DMS 273 treated with DMSO at 0.1 percent for 48 hours (cell line): ENCODE data around the gene CYBA.

Experiments
- DNase-seq: peaks from one replicate; lab custom pipeline; 2025; lab: John Stamatoyannopoulos, UW

Gene CYBA

GRCh38 chr16:88661468-88661867, 10.6 kb upstream of the CYBA start:
- DNase-seq: no peak

GRCh38 chr16:88659160-88659559, 8.3 kb upstream of the CYBA start:
- DNase-seq: no peak

GRCh38 chr16:88658714-88659113, 7.9 kb upstream of the CYBA start:
- no peak for DNase-seq

- no peak for DNase-seq
These were observed 6.5 kb upstream of the CYBA start for GRCh38 chr16:88657371-88657770.

- no peak for DNase-seq
These were observed 5.6 kb upstream of the CYBA start for GRCh38 chr16:88656291-88656980.

GRCh38 chr16:88655733-88656281, 5.0 kb upstream of the CYBA start:
- no peak for DNase-seq

GRCh38 chr16:88655053-88655732, 4.3 kb upstream of the CYBA start:
- DNase-seq: no peak

- no peak for DNase-seq
These were observed 3.7 kb upstream of the CYBA start for GRCh38 chr16:88654363-88655052.

GRCh38 chr16:88653596-88654362, 2.9 kb upstream of the CYBA start:
- DNase-seq: no peak

GRCh38 chr16:88653101-88653500, 2.2 kb upstream of the CYBA start:
- no peak for DNase-seq

- no peak for DNase-seq
These were observed 1.9 kb upstream of the CYBA start for GRCh38 chr16:88652762-88653063.

- DNase-seq: no peak
These were observed 1.3 kb upstream of the CYBA start for GRCh38 chr16:88651989-88652761.

- DNase-seq: no peak
These were observed 579 bp upstream of the CYBA start for GRCh38 chr16:88651276-88651988.

- no peak for DNase-seq
These were observed 717 bp downstream of the CYBA start for GRCh38 chr16:88649924-88650748.

GRCh38 chr16:88649195-88649923, 1.5 kb downstream of the CYBA start:
- peak; percentile 57 for DNase-seq

- DNase-seq: no peak
These were observed 3.4 kb downstream of the CYBA start for GRCh38 chr16:88647178-88648070.

- DNase-seq: no peak
These were observed 4.4 kb downstream of the CYBA start for GRCh38 chr16:88646345-88647034.

- DNase-seq: no peak
These were observed 4.9 kb downstream of the CYBA start for GRCh38 chr16:88645941-88646340.
